ENCODE data around the gene VEZT. TPM values are rescaled to one million over a fixed set of nuclear protein-coding genes. Genes with fewer than 3 reads are reported as not detected.

VEZT gene
- total RNA-seq, 1 donor from 2014 or later: 57.4 TPM

GRCh38 chr12:95224202-95225170 lies 6.9 kb downstream of the VEZT start:
- peaks cover 2% of the 10 kb centered on the region for H3K36me3 ChIP-seq (ENCODE audit: control insufficient read depth, insufficient read depth, low read length)
- H3K27me3 ChIP-seq (ENCODE audit: control insufficient read depth, insufficient read depth, low read length): no peaks in the 10 kb centered on the region
- no peak overlapping the region for H3K4me3 ChIP-seq (ENCODE audit: low read depth, low read length)
- no peak for TF ChIP-seq CTCF (IDR thresholded peaks at IDR 0.05; ENCODE audit: insufficient read depth, low read length, severe bottlenecking)
- DNase-seq (ENCODE audit: low read depth) (peak; percentile 80), FAIRE-seq (no peak)

DNA sequence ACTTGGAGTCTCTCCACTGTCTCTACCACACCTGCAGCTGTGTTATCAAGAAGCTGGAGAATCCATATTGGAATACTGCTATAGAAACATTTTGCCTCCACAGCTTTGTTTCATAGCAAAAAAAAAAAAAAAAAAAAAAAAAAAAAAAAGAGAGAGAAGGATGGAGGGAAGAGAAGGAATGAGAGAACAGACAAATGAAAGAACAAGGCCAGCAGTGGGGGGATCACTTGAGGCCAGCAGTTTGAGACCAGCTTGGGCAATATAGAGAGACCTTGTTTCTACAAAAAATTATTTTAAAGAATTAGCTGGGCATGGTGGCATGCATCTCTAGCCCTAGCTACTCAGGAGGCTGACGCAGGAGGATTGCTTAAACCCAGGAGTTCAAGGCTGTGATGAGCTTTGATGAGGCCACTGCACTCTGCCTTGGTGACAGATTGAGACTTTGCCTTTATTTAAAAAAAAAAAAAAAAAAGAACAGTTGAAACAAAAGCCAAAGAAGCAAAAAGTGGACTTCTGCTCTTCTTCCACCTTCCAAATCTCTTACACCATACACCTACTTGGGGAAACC lies 8.1 kb downstream of the VEZT start:
- H3K27me3 ChIP-seq (ENCODE audit: control insufficient read depth, insufficient read depth, low read length): no peaks in the 10 kb centered on the region
- TF ChIP-seq CTCF (IDR thresholded peaks at IDR 0.05; ENCODE audit: insufficient read depth, low read length, severe bottlenecking): no peak
- DNase-seq (ENCODE audit: low read depth): no peak
- H3K36me3 ChIP-seq (ENCODE audit: control insufficient read depth, insufficient read depth, low read length): peaks cover 2% of the 10 kb centered on the region
- no peak for FAIRE-seq
- no peak overlapping the region for H3K4me3 ChIP-seq (ENCODE audit: low read depth, low read length)

DNA sequence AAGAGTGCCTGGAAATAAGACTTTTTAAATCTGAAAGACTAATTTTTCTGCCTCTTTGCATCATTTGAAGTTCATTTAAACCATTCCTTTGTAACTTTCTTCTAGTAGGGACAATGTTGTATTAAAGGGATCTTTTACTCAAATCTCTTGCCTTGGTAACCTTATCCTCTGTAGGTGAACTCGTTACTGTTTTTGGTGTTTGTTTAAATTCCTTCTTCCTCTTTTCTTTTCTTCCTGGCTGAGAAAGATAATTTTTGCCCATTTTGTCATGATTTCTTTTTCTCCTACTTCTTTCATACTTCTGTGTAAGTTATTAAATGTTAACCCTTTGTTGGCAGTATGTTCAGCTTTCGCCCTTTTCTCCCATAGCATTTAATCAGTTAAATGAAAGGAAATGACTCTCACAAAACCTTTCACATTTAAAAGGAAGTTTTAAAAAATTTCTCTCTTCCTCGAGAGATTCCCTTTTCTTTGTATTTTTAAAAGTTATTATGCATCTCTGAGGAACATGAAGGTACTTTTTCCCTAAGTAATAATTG lies 10.3 kb downstream of the VEZT start:
- Histone ChIP-seq H3K4me3 (ENCODE audit: low read depth, low read length) (no peak overlapping the region), H3K36me3 (ENCODE audit: control insufficient read depth, insufficient read depth, low read length) (peaks cover 2% of the 10 kb centered on the region), H3K27me3 (ENCODE audit: control insufficient read depth, insufficient read depth, low read length) (no peaks in the 10 kb centered on the region)
- TF ChIP-seq CTCF (IDR thresholded peaks at IDR 0.05; ENCODE audit: insufficient read depth, low read length, severe bottlenecking): no peak
- no peak for DNase-seq (ENCODE audit: low read depth)
- FAIRE-seq: no peak

- H3K36me3 ChIP-seq (ENCODE audit: control insufficient read depth, insufficient read depth, low read length): peaks cover 2% of the 10 kb centered on the region
- no peaks in the 10 kb centered on the region for H3K27me3 ChIP-seq (ENCODE audit: control insufficient read depth, insufficient read depth, low read length)
- no peak for TF ChIP-seq CTCF (IDR thresholded peaks at IDR 0.05; ENCODE audit: insufficient read depth, low read length, severe bottlenecking)
- H3K4me3 ChIP-seq (ENCODE audit: low read depth, low read length): no peak overlapping the region
- no peak for DNase-seq (ENCODE audit: low read depth)
- FAIRE-seq: no peak
Observed at GRCh38 chr12:95228617-95229016, 11.0 kb downstream of the VEZT start.

DNA sequence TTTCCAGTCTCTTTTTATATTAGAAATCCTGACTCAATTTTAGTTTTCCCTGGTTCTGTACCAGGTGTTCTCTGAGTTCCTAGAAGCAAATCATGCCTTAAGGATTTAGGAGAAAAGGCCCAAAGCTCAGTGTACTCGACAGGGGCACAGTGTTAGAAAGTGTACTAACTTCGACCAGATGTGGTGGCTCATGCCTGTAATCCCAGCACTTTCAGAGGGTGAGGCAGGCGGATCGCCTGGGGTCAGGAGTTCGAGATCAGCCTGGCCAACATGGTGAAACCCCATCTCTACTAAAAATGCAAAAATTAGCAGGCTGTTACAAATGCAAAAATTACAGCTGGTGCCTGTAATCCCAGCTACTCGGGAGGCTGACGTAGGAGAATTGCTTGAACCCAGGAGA lies 12.0 kb downstream of the VEZT start:
- FAIRE-seq (no peak), DNase-seq (ENCODE audit: low read depth) (no peak)
- no peaks in the 10 kb centered on the region for H3K27me3 ChIP-seq (ENCODE audit: control insufficient read depth, insufficient read depth, low read length)
- no peak overlapping the region for H3K4me3 ChIP-seq (ENCODE audit: low read depth, low read length)
- TF ChIP-seq CTCF (IDR thresholded peaks at IDR 0.05; ENCODE audit: insufficient read depth, low read length, severe bottlenecking): no peak
- peaks cover 2% of the 10 kb centered on the region for H3K36me3 ChIP-seq (ENCODE audit: control insufficient read depth, insufficient read depth, low read length)
